Measurements from ENCODE around the gene RDH16.
"Not testable (repeated sequence)": the region's sequence is repeated elsewhere in the genome, so short reads cannot be mapped to it uniquely, and the experiment has no call there.

Gene RDH16

DNA sequence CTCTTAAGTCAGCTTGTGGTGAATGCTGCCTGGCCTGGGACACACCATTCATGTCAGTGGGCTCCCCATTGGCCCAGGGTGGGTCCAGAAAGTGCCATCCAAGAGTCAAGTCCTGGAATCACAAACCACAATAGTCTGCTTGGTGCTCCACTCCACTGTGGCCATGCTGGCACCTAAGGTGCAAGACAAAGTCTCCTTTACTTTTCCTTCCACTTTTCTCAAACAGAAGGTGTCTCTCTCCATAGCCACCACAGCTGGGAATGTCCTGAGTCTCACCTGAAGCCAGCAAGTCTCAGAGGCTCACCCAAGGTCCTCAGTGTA is 9.0 kb downstream of the RDH16 start:
- Histone ChIP-seq H3K9ac (ENCODE audit: low read depth, low read length, poor library complexity, severe bottlenecking) (no peak overlapping the region), H3K79me2 (ENCODE audit: insufficient read depth, low read length) (no peaks in the 10 kb centered on the region), H3K36me3 (ENCODE audit: insufficient read depth, low read length) (no peaks in the 10 kb centered on the region), H3K4me2 (ENCODE audit: low read depth, low read length, poor library complexity, severe bottlenecking) (no peak overlapping the region), H3K4me3 (ENCODE audit: low read length, poor library complexity, severe bottlenecking) (no peak overlapping the region), H3K9me2 (replicated peaks; ENCODE audit: low read depth, low read length) (no peaks in the 10 kb centered on the region), H3K4me1 (ENCODE audit: insufficient read depth, low read length, poor library complexity, severe bottlenecking) (no peaks in the 10 kb centered on the region), H3K27me3 (ENCODE audit: insufficient read depth, low read length, poor library complexity, severe bottlenecking) (no peaks in the 10 kb centered on the region), H3K9me3 (ENCODE audit: insufficient read depth, low read depth, low read length) (peaks cover 7% of the 10 kb centered on the region; the same call in 1 of the 2 replicates), H4K20me1 (ENCODE audit: insufficient read depth, low read length, poor library complexity, severe bottlenecking) (no peaks in the 10 kb centered on the region), H2AFZ (ENCODE audit: low read length) (no peak overlapping the region), H3F3A (ENCODE audit: low read depth) (no peaks in the 10 kb centered on the region)
- TF ChIP-seq EZH2phosphoT487 (IDR thresholded peaks at IDR 0.05; ENCODE audit: borderline replicate concordance) = no peak
- TF ChIP-seq, protein P1, sequence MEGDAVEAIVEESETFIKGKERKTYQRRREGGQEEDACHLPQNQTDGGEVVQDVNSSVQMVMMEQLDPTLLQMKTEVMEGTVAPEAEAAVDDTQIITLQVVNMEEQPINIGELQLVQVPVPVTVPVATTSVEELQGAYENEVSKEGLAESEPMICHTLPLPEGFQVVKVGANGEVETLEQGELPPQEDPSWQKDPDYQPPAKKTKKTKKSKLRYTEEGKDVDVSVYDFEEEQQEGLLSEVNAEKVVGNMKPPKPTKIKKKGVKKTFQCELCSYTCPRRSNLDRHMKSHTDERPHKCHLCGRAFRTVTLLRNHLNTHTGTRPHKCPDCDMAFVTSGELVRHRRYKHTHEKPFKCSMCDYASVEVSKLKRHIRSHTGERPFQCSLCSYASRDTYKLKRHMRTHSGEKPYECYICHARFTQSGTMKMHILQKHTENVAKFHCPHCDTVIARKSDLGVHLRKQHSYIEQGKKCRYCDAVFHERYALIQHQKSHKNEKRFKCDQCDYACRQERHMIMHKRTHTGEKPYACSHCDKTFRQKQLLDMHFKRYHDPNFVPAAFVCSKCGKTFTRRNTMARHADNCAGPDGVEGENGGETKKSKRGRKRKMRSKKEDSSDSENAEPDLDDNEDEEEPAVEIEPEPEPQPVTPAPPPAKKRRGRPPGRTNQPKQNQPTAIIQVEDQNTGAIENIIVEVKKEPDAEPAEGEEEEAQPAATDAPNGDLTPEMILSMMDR (conservative IDR thresholded peaks at IDR 0.05; ENCODE audit: low read length) = no peak

- Histone ChIP-seq H3K4me1 (ENCODE audit: insufficient read depth, low read length, poor library complexity, severe bottlenecking) (no peaks in the 10 kb centered on the region), H3K9ac (ENCODE audit: low read depth, low read length, poor library complexity, severe bottlenecking) (no peak overlapping the region), H3K9me2 (replicated peaks; ENCODE audit: low read depth, low read length) (no peaks in the 10 kb centered on the region), H2AFZ (ENCODE audit: low read length) (no peak overlapping the region), H3K36me3 (ENCODE audit: insufficient read depth, low read length) (no peaks in the 10 kb centered on the region), H3K4me2 (ENCODE audit: low read depth, low read length, poor library complexity, severe bottlenecking) (no peak overlapping the region), H4K20me1 (ENCODE audit: insufficient read depth, low read length, poor library complexity, severe bottlenecking) (no peaks in the 10 kb centered on the region), H3K4me3 (ENCODE audit: low read length, poor library complexity, severe bottlenecking) (no peak overlapping the region), H3K27me3 (ENCODE audit: insufficient read depth, low read length, poor library complexity, severe bottlenecking) (no peaks in the 10 kb centered on the region), H3F3A (ENCODE audit: low read depth) (no peaks in the 10 kb centered on the region), H3K79me2 (ENCODE audit: insufficient read depth, low read length) (no peaks in the 10 kb centered on the region), H3K9me3 (ENCODE audit: insufficient read depth, low read depth, low read length) (peaks cover 8% of the 10 kb centered on the region; the same call in 1 of the 2 replicates)
- no peak for TF ChIP-seq EZH2phosphoT487 (IDR thresholded peaks at IDR 0.05; ENCODE audit: borderline replicate concordance)
- TF ChIP-seq, protein P1 (conservative IDR thresholded peaks at IDR 0.05; ENCODE audit: low read length) = no peak
Measured at GRCh38 chr12:56947633-56948456, 9.6 kb downstream of the RDH16 start.

DNA sequence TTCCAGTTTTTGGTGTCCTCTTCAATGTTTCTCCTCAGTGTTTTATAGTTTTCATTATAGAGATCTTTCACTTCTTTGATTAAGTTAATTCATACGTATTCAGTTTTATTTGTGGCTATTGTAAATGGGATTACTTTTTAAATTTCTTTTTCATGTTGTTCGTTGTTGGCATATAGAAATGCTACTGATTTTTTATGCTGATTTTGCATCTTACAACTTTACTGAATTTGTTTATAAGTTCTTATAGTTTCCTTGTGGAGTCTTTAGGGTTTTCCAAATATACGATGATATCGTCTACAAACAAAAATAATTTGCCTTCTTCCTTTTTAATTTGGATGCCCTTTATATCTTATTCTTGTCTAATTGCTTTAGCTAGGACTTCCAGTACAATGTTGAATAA is 13.5 kb downstream of the RDH16 start:
- H3K36me3 ChIP-seq (ENCODE audit: insufficient read depth, low read length) = no peaks in the 10 kb centered on the region
- no peaks in the 10 kb centered on the region for H4K20me1 ChIP-seq (ENCODE audit: insufficient read depth, low read length, poor library complexity, severe bottlenecking)
- H3K4me2 ChIP-seq (ENCODE audit: low read depth, low read length, poor library complexity, severe bottlenecking) = no peak overlapping the region
- H3K9me2 ChIP-seq (replicated peaks; ENCODE audit: low read depth, low read length) = no peaks in the 10 kb centered on the region
- no peaks in the 10 kb centered on the region for H3K27me3 ChIP-seq (ENCODE audit: insufficient read depth, low read length, poor library complexity, severe bottlenecking)
- peaks cover 13% of the 10 kb centered on the region for H3K4me1 ChIP-seq (ENCODE audit: insufficient read depth, low read length, poor library complexity, severe bottlenecking)
- TF ChIP-seq, protein P1 (conservative IDR thresholded peaks at IDR 0.05; ENCODE audit: low read length) = no peak
- peaks cover 8% of the 10 kb centered on the region; the same call in 1 of the 2 replicates for H3K9me3 ChIP-seq (ENCODE audit: insufficient read depth, low read depth, low read length)
- no peak overlapping the region for H3K4me3 ChIP-seq (ENCODE audit: low read length, poor library complexity, severe bottlenecking)
- H3F3A ChIP-seq (ENCODE audit: low read depth) = no peaks in the 10 kb centered on the region
- no peak overlapping the region for H2AFZ ChIP-seq (ENCODE audit: low read length)
- no peak overlapping the region for H3K9ac ChIP-seq (ENCODE audit: low read depth, low read length, poor library complexity, severe bottlenecking)
- no peaks in the 10 kb centered on the region for H3K79me2 ChIP-seq (ENCODE audit: insufficient read depth, low read length)

- H3K9me3 ChIP-seq (ENCODE audit: insufficient read depth, low read depth, low read length); H3F3A ChIP-seq (ENCODE audit: low read depth); H3K79me2 ChIP-seq (ENCODE audit: insufficient read depth, low read length); H3K4me3 ChIP-seq (ENCODE audit: low read length, poor library complexity, severe bottlenecking); H3K27me3 ChIP-seq (ENCODE audit: insufficient read depth, low read length, poor library complexity, severe bottlenecking); H3K4me2 ChIP-seq (ENCODE audit: low read depth, low read length, poor library complexity, severe bottlenecking); H3K9me2 ChIP-seq (replicated peaks; ENCODE audit: low read depth, low read length); H2AFZ ChIP-seq (ENCODE audit: low read length); H4K20me1 ChIP-seq (ENCODE audit: insufficient read depth, low read length, poor library complexity, severe bottlenecking); H3K36me3 ChIP-seq (ENCODE audit: insufficient read depth, low read length); H3K9ac ChIP-seq (ENCODE audit: low read depth, low read length, poor library complexity, severe bottlenecking): not testable (repeated sequence)
- peaks cover 13% of the 10 kb centered on the region for H3K4me1 ChIP-seq (ENCODE audit: insufficient read depth, low read length, poor library complexity, severe bottlenecking)
Measured at GRCh38 chr12:56943374-56943773, 14.0 kb downstream of the RDH16 start.

All from Loucy (cell line).